A549 (cell line): ENCODE measurements around the gene FHL1.

ENCODE experiments used
- CHD2 ChIP-seq: fragments of 150-350 bp; IDR thresholded peaks from 2 replicates; pipeline ENCODE4 v1.6.1; 2014; ENCODE audit warnings: low read length; ENCODE audit not compliant: partially characterized antibody
- CTCF ChIP-seq: fragments of >200 bp; sonication (Bioruptor Twin); formaldehyde crosslinking; IDR thresholded peaks from 3 replicates; pipeline ENCODE4 v1.5.1; 2016
- FOSB ChIP-seq: fragments of 250-450 bp; sonication (Bioruptor Pico); IDR thresholded peaks from 2 replicates; pipeline ENCODE4 v1.5.0; 2020; ENCODE audit warnings: mild to moderate bottlenecking, moderate library complexity
- HDAC2 ChIP-seq: fragments of 200-600 bp; sonication (generic); IDR thresholded peaks from 2 replicates; pipeline ENCODE4 v1.6.1; 2016
- KDM5A ChIP-seq: fragments of 200-600 bp; sonication (generic); IDR thresholded peaks from 2 replicates; pipeline ENCODE4 v1.6.1; 2016; ENCODE audit warnings: antibody characterized with exemption, mild to moderate bottlenecking
- MAFK ChIP-seq: fragments of 450-650 bp; IDR thresholded peaks from 2 replicates; pipeline ENCODE4 v1.6.1; 2014; ENCODE audit not compliant: partially characterized antibody
- MAX ChIP-seq: IDR thresholded peaks from 2 replicates; pipeline ENCODE4 v1.6.1; 2012
- MYC ChIP-seq: IDR thresholded peaks from 2 replicates; pipeline ENCODE4 v1.6.1; 2012; ENCODE audit warnings: mild to moderate bottlenecking, inconsistent platforms, low read length, improper control_type of control experiment, borderline replicate concordance
- POLR2A ChIP-seq: IDR thresholded peaks from 2 replicates; pipeline ENCODE4 v1.6.1; 2012; ENCODE audit warnings: mild to moderate bottlenecking, low read length
- RAD21 ChIP-seq, 2 experiments: fragments of >200 bp in 1 of 2; sonication (Bioruptor Twin) in 1 of 2; formaldehyde crosslinking in 1 of 2; IDR thresholded peaks in 1 of 2; conservative IDR thresholded peaks in 1 of 2; 2 replicates in 1 of 2; 3 replicates in 1 of 2; pipeline ENCODE4 v1.6.1; 2012 to 2018; ENCODE audit warnings: inconsistent platforms in 1 of 2
- RCOR1 ChIP-seq: fragments of 150-350 bp; IDR thresholded peaks from 2 replicates; pipeline ENCODE4 v1.6.1; 2014; ENCODE audit warnings: antibody characterized with exemption, low read length, low read depth
- SMC3 ChIP-seq: fragments of >200 bp; sonication (Bioruptor Twin); formaldehyde crosslinking; IDR thresholded peaks from 3 replicates; pipeline ENCODE4 v1.6.1; 2018; ENCODE audit warnings: inconsistent platforms

- TF ChIP-seq RCOR1: no peak
- TF ChIP-seq POLR2A: no peak
- no peak for TF ChIP-seq FOSB
- no peak for TF ChIP-seq CTCF
- TF ChIP-seq CHD2: no peak
- TF ChIP-seq MAFK: no peak
- TF ChIP-seq KDM5A: no peak
- TF ChIP-seq MAX: no peak
- TF ChIP-seq RAD21 (conservative IDR thresholded peaks at IDR 0.05 in 1 of 2, IDR thresholded peaks at IDR 0.05 in 1 of 2): no peak
- TF ChIP-seq HDAC2: no peak
- TF ChIP-seq MYC: no peak
- TF ChIP-seq SMC3: no peak
Observed at GRCh38 chrX:136122207-136122606, 25.1 kb upstream of the FHL1 start.
